MCF 10A (cell line): Measurements from ENCODE around the gene ACCS. TPM values are rescaled to one million over a fixed set of nuclear protein-coding genes. Genes with fewer than 3 reads are reported as not detected.

Source experiments
- BruUV-seq: library from RNA; stranded (reverse); fragments of 400-500 nt; replicated peaks from 2 replicates; lab custom pipeline; 2021; lab: Mats Ljungman, UMichigan
- CTCF ChIA-PET: fragments of 300-600 bp; sonication (Branson Sonifier 250); formaldehyde crosslinking; extraction: SDS; loops from one replicate; lab custom pipeline; 2021; ENCODE audit warnings: antibody characterized with exemption, inconsistent platforms; lab: Yijun Ruan, JAX
- POLR2A ChIA-PET: fragments of 300-600, 350-650 bp; sonication (Branson Sonifier 250); formaldehyde crosslinking; extraction: SDS; loops from one replicate; lab custom pipeline; 2020; ENCODE audit warnings: antibody characterized with exemption, inconsistent platforms; lab: Yijun Ruan, JAX
- DNase-seq: peaks from one replicate; pipeline ENCODE4 v3.0.0-alpha.2; 2018; ENCODE audit not compliant: unreplicated experiment
- H3K27ac Mint-ChIP-seq: one replicate; pipeline ENCODE4 v1.8.0; 2022; ENCODE audit warnings: mild to moderate bottlenecking, low read depth, mixed read lengths; ENCODE audit not compliant: unreplicated experiment
- H3K27me3 Mint-ChIP-seq: one replicate; pipeline ENCODE4 v1.8.0; 2022; ENCODE audit warnings: mixed read lengths; ENCODE audit not compliant: insufficient read depth, unreplicated experiment
- H3K36me3 Mint-ChIP-seq: one replicate; pipeline ENCODE4 v1.8.0; 2022; ENCODE audit warnings: mild to moderate bottlenecking, moderate library complexity, mixed read lengths; ENCODE audit not compliant: insufficient read depth, unreplicated experiment
- H3K4me1 Mint-ChIP-seq: one replicate; pipeline ENCODE4 v1.8.0; 2022; ENCODE audit warnings: mixed read lengths; ENCODE audit not compliant: insufficient read depth, unreplicated experiment
- H3K4me3 Mint-ChIP-seq: one replicate; pipeline ENCODE4 v1.8.0; 2022; ENCODE audit warnings: mild to moderate bottlenecking, moderate library complexity, mixed read lengths; ENCODE audit not compliant: unreplicated experiment
- H3K9me3 Mint-ChIP-seq: one replicate; pipeline ENCODE4 v1.8.0; 2022; ENCODE audit warnings: mixed read lengths; ENCODE audit not compliant: unreplicated experiment
- CTCF ChIP-seq: fragments of 200-600 bp; IDR thresholded peaks from one replicate; pipeline ENCODE4 v1.8.0; 2022; ENCODE audit warnings: antibody characterized with exemption, mild to moderate bottlenecking; ENCODE audit not compliant: unreplicated experiment
- intact Hi-C: fragments of 100-400 bp; cut with micrococcal nuclease; formaldehyde crosslinking; loops from 2 replicates; pipeline ENCODE4 v1.14.1; 2022
- total RNA-seq: library from RNA; stranded (reverse); gene quantifications from 2 replicates; pipeline ENCODE4 v1.2.3, GENCODE V29; 2022

ACCS gene
- total RNA-seq, 1 experiment from 2014 or later = 7.9 TPM

- CTCF ChIA-PET = no interaction called here
Measured at GRCh38 chr11:44049832-44050231, 16.2 kb upstream of the ACCS start.

GRCh38 chr11:44051171-44051570 lies 14.9 kb upstream of the ACCS start:
- Mint-ChIP-seq H3K4me1 (no peaks in the 10 kb centered on the region), H3K36me3 (peaks cover 4% of the 10 kb centered on the region), H3K27me3 (no peaks in the 10 kb centered on the region), H3K27ac (no peak overlapping the region), H3K4me3 (no peak overlapping the region), H3K9me3 (no peaks in the 10 kb centered on the region)
- no peak for TF ChIP-seq CTCF
- no TSS peak for BruUV-seq
- ChIA-PET CTCF (no interaction called here), POLR2A (no interaction called here)
- DNase-seq = no peak
- intact Hi-C loops = no loop called here

More at GRCh38 chr11:44049832-44050231, 16.2 kb upstream of the ACCS start:
- H3K9me3 Mint-ChIP-seq = no peaks in the 10 kb centered on the region
- DNase-seq = no peak
- no TSS peak for BruUV-seq
- no peaks in the 10 kb centered on the region for H3K4me1 Mint-ChIP-seq
- intact Hi-C loops = no loop called here
- H3K27ac Mint-ChIP-seq = no peak overlapping the region
- H3K27me3 Mint-ChIP-seq = no peaks in the 10 kb centered on the region
- H3K4me3 Mint-ChIP-seq = no peak overlapping the region
- POLR2A ChIA-PET = no interaction called here
- peaks cover 4% of the 10 kb centered on the region for H3K36me3 Mint-ChIP-seq
- TF ChIP-seq CTCF = no peak

- Mint-ChIP-seq H3K9me3 (no peaks in the 10 kb centered on the region), H3K36me3 (no peaks in the 10 kb centered on the region), H3K4me3 (no peak overlapping the region), H3K27ac (no peak overlapping the region), H3K27me3 (no peaks in the 10 kb centered on the region), H3K4me1 (no peaks in the 10 kb centered on the region)
- no peak for TF ChIP-seq CTCF
- no peak for DNase-seq
- BruUV-seq = no TSS peak
- intact Hi-C loops = no loop called here
- CTCF ChIA-PET = interaction anchor here (0.6 to 1.7 kb wide), 6 partner anchors 9 to 111 kb away, joined by 3 to 9 read pairs (median 4); partner anchors contain the start of gene ACCS
- POLR2A ChIA-PET = interaction anchor here (0.6 kb wide), 1 partner anchor 681 kb away, joined by 3 read pairs; no protein-coding TSS in a partner anchor
Measured at GRCh38 chr11:44057340-44057739, 8.7 kb upstream of the ACCS start.

GRCh38 chr11:44058275-44058674 lies 7.8 kb upstream of the ACCS start:
- CTCF ChIA-PET = interaction anchor here (0.6 to 1.4 kb wide), 2 partner anchors 36 to 174 kb away, joined by 3 to 5 read pairs; no protein-coding TSS in a partner anchor
- POLR2A ChIA-PET = interaction anchor here (0.6 kb wide), 1 partner anchor 265 kb away, joined by 3 read pairs; no protein-coding TSS in a partner anchor
- Mint-ChIP-seq H3K36me3 (no peaks in the 10 kb centered on the region), H3K27ac (no peak overlapping the region), H3K9me3 (no peaks in the 10 kb centered on the region), H3K4me1 (no peaks in the 10 kb centered on the region), H3K27me3 (no peaks in the 10 kb centered on the region), H3K4me3 (no peak overlapping the region)
- no peak for DNase-seq
- intact Hi-C loops = no loop called here
- no TSS peak for BruUV-seq
- no peak for TF ChIP-seq CTCF
